ENCODE data around the gene TNFRSF1B.

DNA sequence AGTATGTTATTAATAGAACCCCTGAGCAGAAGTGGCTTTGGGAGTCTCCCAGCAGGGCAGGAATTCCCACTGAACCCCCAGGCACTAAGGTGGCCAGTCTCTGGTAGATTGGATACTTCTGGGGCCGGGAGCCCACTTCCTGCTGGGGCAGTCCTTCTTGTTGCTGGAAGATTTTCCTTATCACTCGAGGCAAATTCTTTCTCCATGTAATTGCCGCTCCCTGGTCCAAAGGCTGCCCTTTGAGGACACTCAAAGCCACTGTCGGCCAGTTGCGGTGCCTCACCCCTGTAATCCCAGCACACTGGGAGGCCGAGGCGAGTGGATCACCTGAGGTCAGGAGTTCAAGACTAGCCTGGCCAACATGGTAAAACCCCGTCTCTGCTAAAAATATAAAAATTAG, 22.6 kb upstream of the TNFRSF1B start:
- TF ChIP-seq KAT7 (CRISPR knock-in tag; IDR thresholded peaks at IDR 0.05; ENCODE audit: borderline replicate concordance) (no peak), FOXJ3 (CRISPR knock-in tag; IDR thresholded peaks at IDR 0.05) (no peak), NELFE (IDR thresholded peaks at IDR 0.05; ENCODE audit: insufficient read depth, insufficient read length) (no peak), ZNF830 (CRISPR knock-in tag; IDR thresholded peaks at IDR 0.05) (no peak), GABPB1 (CRISPR knock-in tag; IDR thresholded peaks at IDR 0.05) (no peak)
- TF ChIP-seq, protein P1, sequence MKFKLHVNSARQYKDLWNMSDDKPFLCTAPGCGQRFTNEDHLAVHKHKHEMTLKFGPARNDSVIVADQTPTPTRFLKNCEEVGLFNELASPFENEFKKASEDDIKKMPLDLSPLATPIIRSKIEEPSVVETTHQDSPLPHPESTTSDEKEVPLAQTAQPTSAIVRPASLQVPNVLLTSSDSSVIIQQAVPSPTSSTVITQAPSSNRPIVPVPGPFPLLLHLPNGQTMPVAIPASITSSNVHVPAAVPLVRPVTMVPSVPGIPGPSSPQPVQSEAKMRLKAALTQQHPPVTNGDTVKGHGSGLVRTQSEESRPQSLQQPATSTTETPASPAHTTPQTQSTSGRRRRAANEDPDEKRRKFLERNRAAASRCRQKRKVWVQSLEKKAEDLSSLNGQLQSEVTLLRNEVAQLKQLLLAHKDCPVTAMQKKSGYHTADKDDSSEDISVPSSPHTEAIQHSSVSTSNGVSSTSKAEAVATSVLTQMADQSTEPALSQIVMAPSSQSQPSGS (CRISPR knock-in tag; IDR thresholded peaks at IDR 0.05): no peak
- TF ChIP-seq, protein P2, sequence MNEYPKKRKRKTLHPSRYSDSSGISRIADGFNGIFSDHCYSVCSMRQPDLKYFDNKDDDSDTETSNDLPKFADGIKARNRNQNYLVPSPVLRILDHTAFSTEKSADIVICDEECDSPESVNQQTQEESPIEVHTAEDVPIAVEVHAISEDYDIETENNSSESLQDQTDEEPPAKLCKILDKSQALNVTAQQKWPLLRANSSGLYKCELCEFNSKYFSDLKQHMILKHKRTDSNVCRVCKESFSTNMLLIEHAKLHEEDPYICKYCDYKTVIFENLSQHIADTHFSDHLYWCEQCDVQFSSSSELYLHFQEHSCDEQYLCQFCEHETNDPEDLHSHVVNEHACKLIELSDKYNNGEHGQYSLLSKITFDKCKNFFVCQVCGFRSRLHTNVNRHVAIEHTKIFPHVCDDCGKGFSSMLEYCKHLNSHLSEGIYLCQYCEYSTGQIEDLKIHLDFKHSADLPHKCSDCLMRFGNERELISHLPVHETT (CRISPR knock-in tag; conservative IDR thresholded peaks at IDR 0.05 in 1 of 2, IDR thresholded peaks at IDR 0.05 in 1 of 2): no peak
- TF ChIP-seq, protein P3, sequence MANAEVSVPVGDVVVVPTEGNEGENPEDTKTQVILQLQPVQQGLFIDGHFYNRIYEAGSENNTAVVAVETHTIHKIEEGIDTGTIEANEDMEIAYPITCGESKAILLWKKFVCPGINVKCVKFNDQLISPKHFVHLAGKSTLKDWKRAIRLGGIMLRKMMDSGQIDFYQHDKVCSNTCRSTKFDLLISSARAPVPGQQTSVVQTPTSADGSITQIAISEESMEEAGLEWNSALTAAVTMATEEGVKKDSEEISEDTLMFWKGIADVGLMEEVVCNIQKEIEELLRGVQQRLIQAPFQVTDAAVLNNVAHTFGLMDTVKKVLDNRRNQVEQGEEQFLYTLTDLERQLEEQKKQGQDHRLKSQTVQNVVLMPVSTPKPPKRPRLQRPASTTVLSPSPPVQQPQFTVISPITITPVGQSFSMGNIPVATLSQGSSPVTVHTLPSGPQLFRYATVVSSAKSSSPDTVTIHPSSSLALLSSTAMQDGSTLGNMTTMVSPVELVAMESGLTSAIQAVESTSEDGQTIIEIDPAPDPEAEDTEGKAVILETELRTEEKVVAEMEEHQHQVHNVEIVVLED (CRISPR knock-in tag; IDR thresholded peaks at IDR 0.05): no peak
